Esophagus muscularis mucosa (tissue), 4 donors: Measurements from ENCODE around the gene JADE1. TPM values are rescaled to one million over a fixed set of nuclear protein-coding genes. Genes with fewer than 3 reads are reported as not detected.

Experiments used
- DNase-seq: peaks from one replicate; pipeline ENCODE4 v3.0.0-alpha.2; 2017; ENCODE audit errors: extremely low spot score
- H3K27ac ChIP-seq, 4 donors: fragments of 200-600 bp; sonication (generic); replicated peaks in 1 of 4; 1 replicate in 3 of 4; 2 replicates in 1 of 4; pipeline ENCODE4 v1.5.1; 2016 to 2019; ENCODE audit warnings: mild to moderate bottlenecking in 1 of 4
- H3K27me3 ChIP-seq, 4 donors: fragments of 200-600 bp; sonication (generic); one replicate each; pipeline versions ENCODE4 v1.5.1 to v1.6.0; 2016 to 2019
- H3K36me3 ChIP-seq, 4 donors: fragments of 200-600 bp; sonication (generic); one replicate each; pipeline ENCODE4 v1.5.1; 2016 to 2019
- H3K4me1 ChIP-seq, 4 donors: fragments of 200-600 bp; sonication (generic); one replicate each; pipeline ENCODE4 v1.5.1; 2016 to 2019
- H3K4me3 ChIP-seq, 4 donors: fragments of 200-600 bp; sonication (generic); 1 replicate in 2 of 4; 2 replicates in 2 of 4; pipeline ENCODE4 v1.5.1; 2016 to 2019; ENCODE audit warnings: mild to moderate bottlenecking in 4 of 4, moderate library complexity in 1 of 4
- H3K9me3 ChIP-seq, 4 donors: fragments of 200-600 bp; sonication (generic); 1 replicate in 3 of 4; 2 replicates in 1 of 4; pipeline ENCODE4 v1.5.1; 2016 to 2019
- EP300 ChIP-seq: sonication (generic); formaldehyde crosslinking; IDR thresholded peaks from one replicate; pipeline ENCODE4 v1.6.1; 2017; ENCODE audit warnings: antibody characterized with exemption
- POLR2A ChIP-seq: fragments of 450-650 bp; IDR thresholded peaks from one replicate; pipeline ENCODE4 v1.6.1; 2017; ENCODE audit warnings: antibody characterized with exemption, moderate library complexity, mild to moderate bottlenecking, low read depth
- POLR2AphosphoS5 ChIP-seq, 2 donors: sonication (generic); formaldehyde crosslinking; IDR thresholded peaks; one replicate each; pipeline ENCODE4 v1.6.1; 2017; ENCODE audit warnings: antibody characterized with exemption in 2 of 2
- WGBS: methylation state at CpG from one replicate; pipeline ENCODE4 v1.1.5; 2018; 5-methylcytosine and 5-hydroxymethylcytosine counted together
- intact Hi-C: fragments of 100-400 bp; cut with DNase I; formaldehyde crosslinking; loops from one replicate; pipeline ENCODE4 v1.15.1; 2023
- total RNA-seq, 4 donors: library from RNA; depleted of rRNA; stranded (reverse); fragments of >200 nt; gene quantifications; one replicate each; pipeline versions ENCODE4 v1.1.0 to v1.2.1, GENCODE V29; 2016
- TF ChIP-seq, protein P1 (sequence below), 3 experiments: fragments of 200-600 bp in 2 of 3; fragments of 450-650 bp in 1 of 3; sonication (generic) in 2 of 3; IDR thresholded peaks; one replicate each; pipeline ENCODE4 v1.5.1; 2017 to 2019; ENCODE audit warnings: antibody characterized with exemption in 3 of 3, mild to moderate bottlenecking in 2 of 3, moderate library complexity in 1 of 3

JADE1 gene
- total RNA-seq, 4 donors from 2014 or later, result 40.8 to 60.1 (median 52.0) TPM

DNA sequence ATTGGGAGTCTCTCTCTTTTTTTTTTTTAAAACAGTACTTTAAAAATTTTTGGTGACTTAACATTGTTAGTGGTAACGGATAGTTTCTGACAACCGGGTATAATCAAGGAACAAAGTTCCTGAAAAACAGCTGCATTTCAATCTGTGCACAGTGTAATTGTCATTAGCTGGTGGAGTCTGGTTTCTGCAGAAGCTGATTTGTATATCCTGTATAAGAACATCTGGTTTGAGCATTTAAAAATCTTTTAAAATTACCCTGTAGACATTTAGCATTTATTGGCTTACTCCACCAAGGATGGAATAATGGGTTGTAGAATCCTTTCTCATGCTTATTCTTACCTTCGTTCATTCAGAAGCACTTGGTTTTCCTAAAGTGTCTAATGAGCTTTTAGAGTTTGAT lies 11.2 kb downstream of the JADE1 start:
- Histone ChIP-seq H3K9me3 (no peaks in the 10 kb centered on the region), H3K4me1 (peaks cover 37 to 73% (median 47%) of the 10 kb centered on the region in 4 donors), H3K27me3 (no peaks in the 10 kb centered on the region), H3K36me3 (no peaks in the 10 kb centered on the region), H3K27ac (no peak overlapping the region), H3K4me3 (no peak overlapping the region)
- no peak for TF ChIP-seq POLR2AphosphoS5 (IDR thresholded peaks at IDR 0.05)
- TF ChIP-seq EP300, result no peak
- TF ChIP-seq POLR2A, result no peak
- TF ChIP-seq, protein P1, sequence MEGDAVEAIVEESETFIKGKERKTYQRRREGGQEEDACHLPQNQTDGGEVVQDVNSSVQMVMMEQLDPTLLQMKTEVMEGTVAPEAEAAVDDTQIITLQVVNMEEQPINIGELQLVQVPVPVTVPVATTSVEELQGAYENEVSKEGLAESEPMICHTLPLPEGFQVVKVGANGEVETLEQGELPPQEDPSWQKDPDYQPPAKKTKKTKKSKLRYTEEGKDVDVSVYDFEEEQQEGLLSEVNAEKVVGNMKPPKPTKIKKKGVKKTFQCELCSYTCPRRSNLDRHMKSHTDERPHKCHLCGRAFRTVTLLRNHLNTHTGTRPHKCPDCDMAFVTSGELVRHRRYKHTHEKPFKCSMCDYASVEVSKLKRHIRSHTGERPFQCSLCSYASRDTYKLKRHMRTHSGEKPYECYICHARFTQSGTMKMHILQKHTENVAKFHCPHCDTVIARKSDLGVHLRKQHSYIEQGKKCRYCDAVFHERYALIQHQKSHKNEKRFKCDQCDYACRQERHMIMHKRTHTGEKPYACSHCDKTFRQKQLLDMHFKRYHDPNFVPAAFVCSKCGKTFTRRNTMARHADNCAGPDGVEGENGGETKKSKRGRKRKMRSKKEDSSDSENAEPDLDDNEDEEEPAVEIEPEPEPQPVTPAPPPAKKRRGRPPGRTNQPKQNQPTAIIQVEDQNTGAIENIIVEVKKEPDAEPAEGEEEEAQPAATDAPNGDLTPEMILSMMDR (IDR thresholded peaks at IDR 0.05), result no peak
- intact Hi-C loops, result no loop called here
- WGBS, result 83% methylated on average over 3 of the region's 3 CpGs
- DNase-seq, result no peak

DNA sequence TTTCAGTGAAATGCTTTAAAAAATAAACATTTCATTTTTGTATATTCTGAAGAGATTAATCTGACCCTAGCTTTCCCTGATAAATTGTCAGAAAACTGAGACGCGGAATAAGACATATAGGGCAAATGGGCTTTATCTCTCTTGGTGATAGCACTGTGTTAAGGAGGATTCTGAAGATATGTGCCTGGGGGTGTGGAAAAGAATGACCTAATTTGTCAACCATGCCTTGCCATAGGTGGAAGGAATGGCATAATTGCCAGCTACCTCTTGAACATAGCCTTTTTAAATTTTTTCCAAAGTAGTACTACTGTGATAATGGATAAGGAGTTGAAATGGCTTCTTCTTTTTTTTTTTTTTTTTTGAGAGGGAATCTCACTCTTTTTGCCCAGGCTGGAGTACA lies 11.7 kb downstream of the JADE1 start:
- Histone ChIP-seq H3K36me3 (no peaks in the 10 kb centered on the region), H3K27ac (no peak overlapping the region), H3K4me3 (no peak overlapping the region), H3K4me1 (peaks cover 40 to 76% (median 50%) of the 10 kb centered on the region in 4 donors), H3K9me3 (no peaks in the 10 kb centered on the region), H3K27me3 (no peaks in the 10 kb centered on the region)
- 99% methylated on average over 2 of the region's 2 CpGs for WGBS
- DNase-seq, result no peak
- TF ChIP-seq EP300, result no peak
- TF ChIP-seq POLR2A, result no peak
- no peak for TF ChIP-seq POLR2AphosphoS5 (IDR thresholded peaks at IDR 0.05)
- TF ChIP-seq, protein P1 (IDR thresholded peaks at IDR 0.05), result no peak
- intact Hi-C loops, result no loop called here

DNA sequence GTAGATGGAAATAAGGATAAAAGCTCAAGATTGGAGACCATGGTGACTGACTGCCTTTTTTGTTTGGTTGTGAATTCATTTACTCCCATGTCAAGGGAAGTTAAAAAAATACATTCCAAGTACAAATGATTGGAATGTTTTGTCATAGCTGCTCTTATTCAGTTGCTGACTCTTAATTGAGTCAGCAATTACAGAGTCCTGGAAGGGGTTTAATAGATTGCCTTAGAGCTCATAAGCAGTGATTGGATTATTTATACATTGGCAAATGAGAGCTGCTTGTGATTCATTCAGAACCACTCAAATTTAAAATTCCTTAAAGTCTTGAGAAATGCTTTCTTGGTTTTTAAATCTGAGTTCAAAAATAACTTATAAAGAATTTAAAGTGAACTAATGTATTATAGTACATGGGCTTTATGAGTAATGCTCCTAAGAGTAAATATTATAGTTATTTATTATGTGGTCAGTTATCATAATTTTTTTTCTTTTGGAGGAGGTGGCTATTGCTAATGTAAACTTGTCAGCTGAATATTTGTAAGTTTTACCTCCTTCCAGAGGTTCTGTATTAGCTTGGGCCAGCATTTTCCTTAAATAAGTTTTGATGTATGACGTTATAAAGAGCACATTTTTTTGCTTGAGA lies 13.6 kb downstream of the JADE1 start:
- H3K4me3 ChIP-seq, result no peak overlapping the region
- 46% methylated on average over 1 of the region's 1 CpG for WGBS
- peaks cover 45 to 86% (median 67%) of the 10 kb centered on the region in 4 donors for H3K4me1 ChIP-seq
- DNase-seq, result no peak
- H3K9me3 ChIP-seq, result no peaks in the 10 kb centered on the region
- H3K27me3 ChIP-seq, result no peaks in the 10 kb centered on the region
- intact Hi-C loops, result no loop called here
- H3K36me3 ChIP-seq, result no peaks in the 10 kb centered on the region
- TF ChIP-seq, protein P1 (IDR thresholded peaks at IDR 0.05), result no peak
- TF ChIP-seq POLR2AphosphoS5 (IDR thresholded peaks at IDR 0.05), result no peak
- no peak for TF ChIP-seq EP300
- TF ChIP-seq POLR2A, result no peak
- peak overlapping the region in 2 of 4 donors; percentile 23 to 30 for H3K27ac ChIP-seq

DNA sequence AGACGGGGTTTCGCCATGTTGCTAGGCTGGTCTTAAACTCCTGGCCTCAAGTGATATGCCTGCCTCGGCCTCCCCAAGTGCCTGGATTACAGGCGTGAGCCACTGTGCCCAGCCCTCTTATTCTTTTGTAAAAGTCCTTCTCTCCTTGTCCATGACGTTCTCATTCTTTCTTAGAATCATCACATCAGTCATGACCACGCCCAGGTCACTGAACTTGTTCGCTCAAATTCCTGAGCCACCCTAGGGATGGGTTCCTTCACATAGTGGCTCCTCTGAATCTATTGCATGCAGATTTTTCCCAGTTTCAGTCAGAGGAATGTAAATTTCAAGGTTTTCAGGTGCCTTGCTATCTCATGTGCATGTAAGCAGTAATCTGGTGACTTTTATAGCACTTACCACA lies 15.7 kb downstream of the JADE1 start:
- TF ChIP-seq POLR2A (no peak), EP300 (no peak), POLR2AphosphoS5 (IDR thresholded peaks at IDR 0.05) (no peak)
- TF ChIP-seq, protein P1 (IDR thresholded peaks at IDR 0.05), result no peak
- H3K27ac ChIP-seq, result no peak overlapping the region
- no peak overlapping the region for H3K4me3 ChIP-seq
- H3K9me3 ChIP-seq, result no peaks in the 10 kb centered on the region
- WGBS, result 85% methylated on average over 7 of the region's 7 CpGs
- DNase-seq, result no peak
- intact Hi-C loops, result no loop called here
- no peaks in the 10 kb centered on the region for H3K27me3 ChIP-seq
- no peaks in the 10 kb centered on the region for H3K36me3 ChIP-seq
- H3K4me1 ChIP-seq, result peaks cover 47 to 76% (median 73%) of the 10 kb centered on the region in 4 donors

DNA sequence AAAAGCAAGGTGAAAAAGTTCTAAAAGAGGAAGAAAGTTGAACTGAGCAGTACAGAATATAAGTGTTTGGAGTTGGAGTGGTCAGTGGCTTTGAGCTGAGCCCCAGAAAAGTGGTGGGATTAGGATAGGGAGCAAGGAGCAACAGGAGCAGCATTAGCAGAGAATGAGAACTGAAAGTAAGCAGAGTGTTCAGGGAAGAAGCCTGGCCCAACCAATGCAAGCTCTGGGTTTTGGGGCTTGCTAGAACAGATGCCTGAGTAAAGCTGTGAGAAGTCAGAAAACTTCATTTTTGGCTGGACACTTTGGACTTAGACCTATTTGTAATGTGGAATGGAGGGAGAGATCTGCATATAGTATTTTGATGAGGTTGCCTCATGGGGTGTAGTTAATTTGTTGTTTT lies 17.8 kb downstream of the JADE1 start:
- Histone ChIP-seq H3K9me3 (no peaks in the 10 kb centered on the region), H3K4me3 (no peak overlapping the region), H3K27ac (no peak overlapping the region), H3K27me3 (no peaks in the 10 kb centered on the region), H3K36me3 (peaks cover 0 to 5% (median 2%) of the 10 kb centered on the region in 4 donors), H3K4me1 (peaks cover 58 to 86% (median 85%) of the 10 kb centered on the region in 4 donors)
- DNase-seq, result no peak
- intact Hi-C loops, result no loop called here
- TF ChIP-seq POLR2A (no peak), POLR2AphosphoS5 (IDR thresholded peaks at IDR 0.05) (no peak), EP300 (no peak)
- TF ChIP-seq, protein P1 (IDR thresholded peaks at IDR 0.05), result no peak
